ENCODE data around the gene USP14. TPM values are rescaled to one million over a fixed set of nuclear protein-coding genes. Genes with fewer than 3 reads are reported as not detected.

The USP14 gene
- polyA plus RNA-seq, 3 donors, result 8.1 to 22.4 (median 17.5) TPM

DNA sequence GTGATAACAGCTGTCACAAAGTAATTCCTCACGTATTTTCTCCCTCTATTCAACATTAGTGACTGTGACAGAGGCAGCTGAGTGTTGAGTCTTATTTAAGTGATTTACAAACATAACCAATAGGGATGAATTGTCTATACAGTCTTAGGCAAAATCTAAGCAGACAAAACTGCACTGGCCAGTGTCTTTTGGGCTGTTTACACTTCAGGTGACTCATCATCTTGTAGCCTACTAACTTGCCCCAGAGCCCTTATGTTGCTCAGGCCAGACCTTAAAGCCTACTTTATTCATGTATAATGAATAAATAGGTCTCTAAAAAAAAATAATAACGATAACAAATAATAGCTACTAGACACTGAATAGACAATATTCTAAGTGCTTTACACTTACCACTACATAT, 92.3 kb downstream of the USP14 start:
- Mint-ChIP-seq H3K4me3 (no peak overlapping the region), H3K27ac (no peak overlapping the region), H3K4me1 (no peaks in the 10 kb centered on the region), H3K36me3 (peaks cover 70 to 82% of the 10 kb centered on the region in 2 donors), H3K27me3 (ENCODE audit: low read depth in 3 of 3) (no peaks in the 10 kb centered on the region), H3K9me3 (peaks cover 0 to 2% (median 0%) of the 10 kb centered on the region in 7 donors)
- H3K9me3 ChIP-seq (replicated peaks in 1 of 2; ENCODE audit: control insufficient read depth in 1 of 2, insufficient read depth in 1 of 2, low read length in 2 of 2), result no peaks in the 10 kb centered on the region
- H3K4me3 ChIP-seq (replicated peaks in 1 of 3; ENCODE audit: low read depth in 2 of 3, low read length in 3 of 3), result no peak overlapping the region
- no peak for DNase-seq
- no peaks in the 10 kb centered on the region for H4K20me1 ChIP-seq (ENCODE audit: insufficient read depth, low read length)
- no CpG with 5 or more reads among the region's 2 CpGs for WGBS (ENCODE audit: insufficient coverage)
- H3K9ac ChIP-seq (ENCODE audit: insufficient read depth, low read length, poor library complexity, severe bottlenecking), result no peak overlapping the region
- no peaks in the 10 kb centered on the region for H3K4me1 ChIP-seq (ENCODE audit: control insufficient read depth in 1 of 2, insufficient read depth in 2 of 2, low read length in 2 of 2)
- no peaks in the 10 kb centered on the region for H3K79me2 ChIP-seq (ENCODE audit: insufficient read depth, low read length)
- H2AFZ ChIP-seq (ENCODE audit: insufficient read depth, low read depth, low read length, poor library complexity, severe bottlenecking), result no peak overlapping the region
- no peaks in the 10 kb centered on the region for H3K27me3 ChIP-seq (ENCODE audit: control insufficient read depth in 2 of 2, insufficient read depth in 2 of 2, low read length in 2 of 2)
- TF ChIP-seq, protein P1, sequence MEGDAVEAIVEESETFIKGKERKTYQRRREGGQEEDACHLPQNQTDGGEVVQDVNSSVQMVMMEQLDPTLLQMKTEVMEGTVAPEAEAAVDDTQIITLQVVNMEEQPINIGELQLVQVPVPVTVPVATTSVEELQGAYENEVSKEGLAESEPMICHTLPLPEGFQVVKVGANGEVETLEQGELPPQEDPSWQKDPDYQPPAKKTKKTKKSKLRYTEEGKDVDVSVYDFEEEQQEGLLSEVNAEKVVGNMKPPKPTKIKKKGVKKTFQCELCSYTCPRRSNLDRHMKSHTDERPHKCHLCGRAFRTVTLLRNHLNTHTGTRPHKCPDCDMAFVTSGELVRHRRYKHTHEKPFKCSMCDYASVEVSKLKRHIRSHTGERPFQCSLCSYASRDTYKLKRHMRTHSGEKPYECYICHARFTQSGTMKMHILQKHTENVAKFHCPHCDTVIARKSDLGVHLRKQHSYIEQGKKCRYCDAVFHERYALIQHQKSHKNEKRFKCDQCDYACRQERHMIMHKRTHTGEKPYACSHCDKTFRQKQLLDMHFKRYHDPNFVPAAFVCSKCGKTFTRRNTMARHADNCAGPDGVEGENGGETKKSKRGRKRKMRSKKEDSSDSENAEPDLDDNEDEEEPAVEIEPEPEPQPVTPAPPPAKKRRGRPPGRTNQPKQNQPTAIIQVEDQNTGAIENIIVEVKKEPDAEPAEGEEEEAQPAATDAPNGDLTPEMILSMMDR (IDR thresholded peaks at IDR 0.05), result no peak
- no peak overlapping the region for H3K4me2 ChIP-seq (replicated peaks; ENCODE audit: extremely low read depth, low read length, poor library complexity, severe bottlenecking)
- peaks cover 89 to 99% of the 10 kb centered on the region in 2 donors for H3K36me3 ChIP-seq (replicated peaks in 1 of 2; ENCODE audit: control insufficient read depth in 1 of 2, insufficient read depth in 2 of 2, low read length in 2 of 2)
- intact Hi-C loops (cut with micrococcal nuclease), result no loop called here
- H3K27ac ChIP-seq (ENCODE audit: low read depth in 1 of 2, low read length in 2 of 2), result no peak overlapping the region

DNA sequence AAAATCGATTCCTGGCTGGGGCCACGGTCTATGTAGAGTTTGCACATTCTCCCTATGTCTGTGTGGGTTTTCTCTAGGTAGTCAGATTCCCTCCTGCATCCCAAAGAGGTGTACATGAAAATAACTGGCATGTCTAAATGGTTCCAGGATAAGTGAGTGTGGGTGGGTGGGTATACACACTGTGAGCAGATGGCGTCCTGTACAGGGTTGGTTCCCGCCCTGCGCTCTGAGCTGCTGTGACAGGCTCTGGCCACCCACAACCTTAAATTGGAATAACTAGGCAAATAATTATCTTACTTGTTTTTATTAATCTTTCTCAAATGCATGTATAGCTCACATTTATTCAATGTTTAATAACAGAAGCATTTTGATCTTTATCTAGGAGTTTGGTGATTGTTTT, 93.2 kb downstream of the USP14 start:
- peaks cover 73 to 84% of the 10 kb centered on the region in 2 donors for H3K36me3 Mint-ChIP-seq
- whole genome bisulfite sequencing (ENCODE audit: insufficient coverage), result 100% methylated on average over 1 of the region's 5 CpGs
- intact Hi-C loops (cut with micrococcal nuclease), result no loop called here

More for the DNA sequence above, 93.2 kb downstream of the USP14 start:
- Mint-ChIP-seq H3K27ac (peak overlapping the region in 1 of 7 donors; percentile 6), H3K9me3 (peaks cover 0 to 2% (median 0%) of the 10 kb centered on the region in 7 donors), H3K4me3 (no peak overlapping the region), H3K4me1 (no peaks in the 10 kb centered on the region), H3K27me3 (ENCODE audit: low read depth in 3 of 3) (no peaks in the 10 kb centered on the region)
- H2AFZ ChIP-seq (ENCODE audit: insufficient read depth, low read depth, low read length, poor library complexity, severe bottlenecking), result no peak overlapping the region
- H4K20me1 ChIP-seq (ENCODE audit: insufficient read depth, low read length), result no peaks in the 10 kb centered on the region
- peaks cover 89 to 100% of the 10 kb centered on the region in 2 donors for H3K36me3 ChIP-seq (replicated peaks in 1 of 2; ENCODE audit: control insufficient read depth in 1 of 2, insufficient read depth in 2 of 2, low read length in 2 of 2)
- no peaks in the 10 kb centered on the region for H3K9me3 ChIP-seq (replicated peaks in 1 of 2; ENCODE audit: control insufficient read depth in 1 of 2, insufficient read depth in 1 of 2, low read length in 2 of 2)
- no peaks in the 10 kb centered on the region for H3K27me3 ChIP-seq (ENCODE audit: control insufficient read depth in 2 of 2, insufficient read depth in 2 of 2, low read length in 2 of 2)
- DNase-seq, result no peak
- no peak overlapping the region for H3K4me2 ChIP-seq (replicated peaks; ENCODE audit: extremely low read depth, low read length, poor library complexity, severe bottlenecking)
- H3K4me1 ChIP-seq (ENCODE audit: control insufficient read depth in 1 of 2, insufficient read depth in 2 of 2, low read length in 2 of 2), result no peaks in the 10 kb centered on the region
- H3K9ac ChIP-seq (ENCODE audit: insufficient read depth, low read length, poor library complexity, severe bottlenecking), result no peak overlapping the region
- TF ChIP-seq, protein P1 (IDR thresholded peaks at IDR 0.05), result no peak
- H3K27ac ChIP-seq (ENCODE audit: low read depth in 1 of 2, low read length in 2 of 2), result no peak overlapping the region
- H3K4me3 ChIP-seq (replicated peaks in 1 of 3; ENCODE audit: low read depth in 2 of 3, low read length in 3 of 3), result no peak overlapping the region
- no peaks in the 10 kb centered on the region for H3K79me2 ChIP-seq (ENCODE audit: insufficient read depth, low read length)
